ENCODE results near the gene ENDOU. TPM values are rescaled to one million over a fixed set of nuclear protein-coding genes. Genes with fewer than 3 reads are reported as not detected.

Gene ENDOU
- total RNA-seq, 1 experiment from 2014 or later, result not detected

- CTCF ChIA-PET, result no interaction called here
- no TSS peak for BruUV-seq (replicated peaks)
Observed at GRCh38 chr12:47732504-47732903, 7.2 kb upstream of the ENDOU start.

DNA sequence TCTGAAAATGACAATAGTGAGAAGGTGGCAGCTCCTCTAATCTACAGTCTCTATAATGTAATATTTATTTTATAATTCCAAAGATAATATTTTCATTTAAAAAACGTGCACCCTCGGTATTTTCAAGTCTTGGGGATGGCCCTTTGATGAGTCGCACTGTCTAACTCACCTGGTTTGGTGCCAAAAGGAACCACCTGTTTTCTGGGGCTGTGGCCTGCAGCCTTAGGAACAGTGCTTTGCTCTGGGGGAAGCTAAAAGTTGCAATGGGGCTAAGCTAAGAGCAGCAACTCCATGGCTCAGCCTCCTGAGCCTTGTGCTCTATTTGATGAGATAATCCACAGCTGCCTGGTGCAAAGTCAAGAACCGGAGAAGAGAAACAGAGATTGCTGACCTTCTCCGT is 6.4 kb upstream of the ENDOU start:
- no peak for ATAC-seq
- CTCF ChIA-PET, result no interaction called here

More at GRCh38 chr12:47732504-47732903, 7.2 kb upstream of the ENDOU start:
- no peak for ATAC-seq
- no peak for TF ChIP-seq CTCF (IDR thresholded peaks at IDR 0.05)
- TF ChIP-seq REST (IDR thresholded peaks at IDR 0.05; ENCODE audit: insufficient read depth in 1 of 2, low read depth in 2 of 2, low read length in 1 of 2), result no peak
- no peak for TF ChIP-seq SIN3A (IDR thresholded peaks at IDR 0.05; ENCODE audit: borderline replicate concordance, insufficient read depth, low read depth, low read length)
- TF ChIP-seq POLR2AphosphoS5 (IDR thresholded peaks at IDR 0.05; ENCODE audit: low read depth, low read length), result no peak
- no peak for TF ChIP-seq TCF7L2 (IDR thresholded peaks at IDR 0.05; ENCODE audit: low read depth, low read length)
- POLR2A ChIA-PET, result no interaction called here
- Histone ChIP-seq H3K4me1 (ENCODE audit: control insufficient read depth, insufficient read depth, low read length) (no peaks in the 10 kb centered on the region), H3K9me3 (ENCODE audit: control insufficient read depth, insufficient read depth, low read depth, low read length) (no peaks in the 10 kb centered on the region), H3K4me3 (ENCODE audit: low read depth in 2 of 2, low read length in 2 of 2) (no peak overlapping the region), H3K36me3 (ENCODE audit: control insufficient read depth, insufficient read depth, low read length) (no peaks in the 10 kb centered on the region), H3K27me3 (ENCODE audit: control insufficient read depth, insufficient read depth, low read length) (no peaks in the 10 kb centered on the region), H3K27ac (ENCODE audit: low read length) (no peak overlapping the region)
- intact Hi-C loops (cut with micrococcal nuclease; ENCODE audit: unreplicated experiment), result no loop called here
- in situ Hi-C loops (cut with HindIII; ENCODE audit: low pct_unique_long_range_greater_than_20kb, low sequenced_read_pairs), result no loop called here
- DNase-seq (ENCODE audit: low read depth, low spot score), result no peak

More for the DNA sequence above, 6.4 kb upstream of the ENDOU start:
- no peaks in the 10 kb centered on the region for H3K9me3 ChIP-seq (ENCODE audit: control insufficient read depth, insufficient read depth, low read depth, low read length)
- DNase-seq (ENCODE audit: low read depth, low spot score), result no peak
- H3K27ac ChIP-seq (ENCODE audit: low read length), result no peak overlapping the region
- BruUV-seq (replicated peaks), result no TSS peak
- H3K4me1 ChIP-seq (ENCODE audit: control insufficient read depth, insufficient read depth, low read length), result no peaks in the 10 kb centered on the region
- no peak overlapping the region for H3K4me3 ChIP-seq (ENCODE audit: low read depth in 2 of 2, low read length in 2 of 2)
- H3K27me3 ChIP-seq (ENCODE audit: control insufficient read depth, insufficient read depth, low read length), result no peaks in the 10 kb centered on the region
- no peaks in the 10 kb centered on the region for H3K36me3 ChIP-seq (ENCODE audit: control insufficient read depth, insufficient read depth, low read length)
- intact Hi-C loops (cut with micrococcal nuclease; ENCODE audit: unreplicated experiment), result no loop called here
- TF ChIP-seq TCF7L2 (IDR thresholded peaks at IDR 0.05; ENCODE audit: low read depth, low read length) (no peak), REST (IDR thresholded peaks at IDR 0.05; ENCODE audit: insufficient read depth in 1 of 2, low read depth in 2 of 2, low read length in 1 of 2) (no peak), POLR2AphosphoS5 (IDR thresholded peaks at IDR 0.05; ENCODE audit: low read depth, low read length) (no peak), SIN3A (IDR thresholded peaks at IDR 0.05; ENCODE audit: borderline replicate concordance, insufficient read depth, low read depth, low read length) (no peak), CTCF (IDR thresholded peaks at IDR 0.05) (no peak)
- in situ Hi-C loops (cut with HindIII; ENCODE audit: low pct_unique_long_range_greater_than_20kb, low sequenced_read_pairs), result no loop called here
- POLR2A ChIA-PET, result no interaction called here
